HG02623 (cell line): ENCODE measurements around the gene MRPS10.
"Not testable (repeated sequence)": the region's sequence is repeated elsewhere in the genome, so short reads cannot be mapped to it uniquely, and the experiment has no call there.

Experiments
- ATAC-seq: cut with Tn5 transposase; IDR thresholded peaks from one replicate; pipeline ENCODE4 v1.9.1; 2021; ENCODE audit warnings: moderate library complexity; ENCODE audit not compliant: unreplicated experiment

MRPS10 gene

DNA sequence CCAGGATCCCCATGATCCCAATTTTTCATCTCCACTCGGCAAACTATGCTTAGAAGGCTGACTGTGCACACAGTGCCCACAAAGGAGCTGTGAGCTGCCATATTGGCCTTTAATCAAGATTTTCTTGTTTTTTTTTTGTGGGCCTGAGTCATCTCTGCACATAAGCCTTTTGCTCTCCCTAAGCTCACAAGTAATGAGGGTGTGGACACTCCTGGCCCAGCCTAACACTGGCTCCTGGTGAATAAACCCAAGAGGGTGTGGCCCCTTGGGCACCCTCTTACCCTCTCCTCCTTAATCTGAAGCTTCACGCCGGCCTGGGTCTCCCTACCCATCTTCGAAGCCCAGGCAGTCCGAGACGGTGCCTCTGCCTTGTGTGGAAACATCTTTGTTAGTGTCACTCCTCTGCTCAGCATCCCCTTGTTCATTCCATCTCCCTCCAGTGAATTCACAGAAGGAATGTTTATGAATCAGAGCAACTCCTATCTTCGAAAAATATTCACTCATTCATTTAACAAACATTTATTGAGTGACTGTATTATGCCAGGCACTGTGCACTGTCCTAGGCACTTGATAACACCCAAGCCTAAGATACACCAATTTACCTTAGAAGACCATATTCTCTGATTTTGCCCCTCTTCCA is 22.2 kb upstream of the MRPS10 start:
- no peak for ATAC-seq

GRCh38 chr6:42239333-42239732 is 21.7 kb upstream of the MRPS10 start:
- ATAC-seq = no peak

DNA sequence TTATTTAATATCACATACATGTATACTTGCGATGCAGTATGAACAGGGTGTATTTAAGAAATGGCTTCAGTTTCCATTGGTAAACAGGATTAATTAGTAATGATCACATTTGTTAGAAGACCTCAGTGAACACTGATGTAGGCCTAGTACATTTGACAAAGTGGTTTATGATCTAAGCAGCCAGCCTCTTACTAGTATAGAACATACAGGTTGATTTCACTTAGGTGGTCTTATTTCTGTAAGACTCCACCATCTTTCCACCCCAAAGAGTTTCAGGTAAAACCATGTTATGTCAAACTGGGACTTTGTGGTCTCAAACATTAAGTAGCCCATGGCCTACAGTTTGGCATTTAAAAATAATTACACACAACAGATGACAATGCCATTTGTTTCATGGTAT is 20.2 kb upstream of the MRPS10 start:
- no peak for ATAC-seq

DNA sequence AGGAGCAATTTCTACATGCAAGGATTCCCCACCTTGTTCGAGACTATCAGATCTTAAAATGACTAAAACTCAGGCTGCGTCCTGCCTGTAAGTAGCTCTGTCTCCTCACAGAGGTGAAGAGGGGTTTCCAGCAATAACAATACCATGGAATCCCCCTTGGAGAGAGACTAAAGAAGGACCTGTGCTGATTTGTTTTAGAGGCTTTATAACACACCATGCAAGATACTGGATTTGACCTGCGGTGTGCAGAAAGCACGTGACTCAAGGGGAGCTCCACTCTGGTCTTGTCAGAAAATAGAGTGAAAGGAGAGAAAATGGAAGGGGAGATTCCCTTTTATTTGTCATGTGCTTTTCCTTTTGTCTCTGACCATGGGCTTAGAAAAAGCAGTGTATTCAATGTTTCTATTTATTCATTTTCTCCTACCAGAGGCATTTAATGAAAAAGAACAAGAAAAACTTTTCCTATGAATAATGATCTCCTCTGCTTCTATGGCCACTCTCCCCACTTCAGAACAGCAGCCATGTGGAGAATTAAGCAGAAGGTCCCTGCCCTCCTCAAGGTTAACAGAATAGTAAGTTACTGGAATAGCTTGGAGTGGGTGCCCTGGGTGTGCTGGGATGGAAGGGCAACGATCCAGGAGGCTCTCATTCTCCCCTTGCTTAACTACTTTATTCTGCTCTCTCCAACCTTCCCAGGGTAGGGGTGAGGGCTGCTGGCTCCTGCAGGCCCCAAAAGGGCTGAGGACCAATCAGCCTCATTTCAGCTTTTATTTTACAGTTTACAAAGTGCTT is 19.2 kb upstream of the MRPS10 start:
- ATAC-seq = no peak

- no peak for ATAC-seq
These were observed 18.4 kb upstream of the MRPS10 start for GRCh38 chr6:42236030-42236429.

- ATAC-seq = no peak
These were observed 14.4 kb upstream of the MRPS10 start for GRCh38 chr6:42232035-42232434.

- ATAC-seq = no peak
These were observed 13.0 kb upstream of the MRPS10 start for GRCh38 chr6:42230345-42231321.

- ATAC-seq = no peak
These were observed 12.0 kb upstream of the MRPS10 start for GRCh38 chr6:42229506-42230119.

GRCh38 chr6:42228305-42228704 is 10.6 kb upstream of the MRPS10 start:
- ATAC-seq = no peak

DNA sequence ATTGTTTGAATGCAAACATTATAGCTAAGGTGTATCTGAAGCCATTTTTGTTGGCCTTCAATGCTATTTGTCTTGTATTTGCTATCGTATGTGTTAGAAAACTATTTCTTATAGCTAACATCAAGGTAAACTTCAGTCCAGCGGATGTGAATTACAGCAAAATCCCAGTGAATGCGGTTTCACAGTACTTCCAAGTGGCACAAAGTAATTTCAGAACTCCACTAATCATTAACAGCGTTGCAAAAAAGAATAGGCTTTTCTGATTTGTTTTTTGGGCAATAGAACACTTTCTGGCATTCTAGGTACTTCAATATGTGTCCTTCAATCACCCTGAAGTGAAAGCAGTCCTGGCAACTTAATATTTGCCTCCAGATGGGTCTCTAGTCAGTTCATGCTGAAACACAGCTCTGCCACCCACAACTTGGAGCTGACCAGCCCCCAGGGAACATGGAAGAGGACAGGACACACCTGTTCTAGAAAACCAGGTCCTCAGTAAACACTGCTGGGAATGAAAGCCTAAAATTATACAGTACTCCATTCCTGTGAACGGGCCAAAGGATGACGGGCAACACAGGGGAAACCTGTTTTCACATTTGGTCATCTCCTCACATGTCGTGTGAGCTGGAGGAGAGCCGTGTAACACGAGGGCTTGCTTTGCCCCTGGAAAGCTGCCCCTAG is 9.7 kb upstream of the MRPS10 start:
- ATAC-seq = no peak

DNA sequence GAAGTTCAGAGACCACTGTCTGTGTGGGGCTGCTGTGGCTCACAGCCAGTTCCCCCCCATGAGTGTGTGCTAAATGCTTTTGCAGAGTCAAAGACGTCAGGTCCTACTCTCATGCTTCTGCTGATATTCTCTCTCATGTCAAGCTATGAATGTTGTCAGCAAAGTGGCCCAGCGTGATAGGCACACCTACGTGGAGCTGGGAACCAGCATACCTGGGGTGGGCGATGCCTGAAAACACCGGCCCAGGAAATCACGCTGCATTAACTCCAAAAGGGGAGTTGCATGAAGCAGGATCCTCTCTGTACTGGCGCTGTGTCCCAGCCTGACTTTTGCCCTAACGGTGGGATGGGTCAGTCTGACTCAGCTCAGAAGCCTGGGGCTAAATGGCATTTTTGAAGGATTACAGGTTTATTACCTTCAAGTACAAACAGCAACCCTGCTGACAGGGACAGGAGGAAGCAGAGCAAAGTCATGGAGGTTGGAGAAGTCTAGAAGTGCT is 9.0 kb upstream of the MRPS10 start:
- no peak for ATAC-seq

- ATAC-seq = no peak
These were observed 8.5 kb upstream of the MRPS10 start for GRCh38 chr6:42226161-42226611.

- ATAC-seq = no peak
These were observed 7.8 kb upstream of the MRPS10 start for GRCh38 chr6:42225419-42225818.

- no peak for ATAC-seq
These were observed 7.3 kb upstream of the MRPS10 start for GRCh38 chr6:42225029-42225339.

- ATAC-seq = peak; percentile 89
These were observed 6.8 kb upstream of the MRPS10 start for GRCh38 chr6:42224222-42225028.

DNA sequence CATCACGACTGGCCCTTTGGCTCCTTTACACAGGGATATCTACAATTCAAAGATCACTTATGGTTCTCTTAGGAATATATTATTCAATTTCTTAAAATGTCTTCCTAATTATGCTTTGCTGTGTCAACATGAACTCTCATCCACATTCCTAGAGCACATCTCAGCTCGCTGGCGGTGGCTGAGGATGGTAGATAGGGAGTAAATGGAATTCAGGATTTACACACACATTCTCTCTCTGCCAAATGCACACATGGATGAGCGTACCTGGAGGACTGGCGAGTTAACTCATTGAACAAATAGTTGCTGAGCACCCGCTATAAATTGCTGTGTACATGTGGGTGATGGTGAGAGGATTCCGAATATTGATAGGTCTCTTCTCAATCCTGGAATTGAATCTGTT is 4.8 kb upstream of the MRPS10 start:
- ATAC-seq = no peak

DNA sequence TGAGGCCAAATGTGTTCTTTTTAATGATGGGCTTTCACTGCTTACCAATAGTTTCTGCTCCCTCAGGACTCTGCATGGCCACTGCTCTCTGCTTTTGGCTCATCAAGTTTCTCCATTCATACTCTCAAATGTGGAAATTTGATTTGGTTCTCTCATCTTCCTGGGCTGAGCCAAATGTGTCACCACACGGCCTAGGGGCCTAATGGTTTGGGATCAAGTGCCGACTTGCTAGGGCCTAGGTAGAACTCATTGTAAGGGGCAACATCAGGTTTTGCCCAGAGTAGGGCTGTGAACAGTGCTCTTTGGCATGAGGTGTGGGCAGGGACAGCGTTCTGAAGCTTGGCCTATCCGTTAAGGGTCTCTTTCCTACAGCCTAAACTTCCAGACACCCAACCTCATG is 3.9 kb upstream of the MRPS10 start:
- no peak for ATAC-seq

DNA sequence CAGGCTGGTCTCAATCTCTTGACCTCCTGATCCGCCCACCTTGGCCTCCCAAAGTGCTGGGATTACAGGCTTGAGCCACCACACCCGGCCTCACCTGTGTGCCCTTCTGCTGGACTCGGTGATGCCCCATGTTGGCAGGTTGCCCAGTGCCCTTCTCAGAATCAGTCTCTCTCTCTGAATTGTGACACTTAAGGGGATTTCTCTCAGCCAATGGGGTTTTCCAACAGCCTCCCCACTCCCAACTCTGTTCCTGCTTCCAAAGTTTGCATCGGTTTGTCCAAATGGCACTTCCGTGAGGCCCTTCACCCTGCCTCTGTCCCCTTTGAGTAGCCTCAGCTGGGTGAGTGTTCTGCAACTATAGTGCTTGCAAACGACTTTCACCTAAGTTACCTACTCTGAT is 3.1 kb upstream of the MRPS10 start:
- no peak for ATAC-seq

- no peak for ATAC-seq
These were observed 523 bp downstream of the MRPS10 start for GRCh38 chr6:42217157-42217518.

- not testable (repeated sequence) for ATAC-seq
These were observed 1.2 kb downstream of the MRPS10 start for GRCh38 chr6:42216495-42216894.
